Subcutaneous adipose tissue (tissue), 4 donors: ENCODE measurements around the gene PTPRG. TPM values are rescaled to one million over a fixed set of nuclear protein-coding genes. Genes with fewer than 3 reads are reported as not detected.

Source experiments
- CTCF ChIP-seq: fragments of 450-650 bp; IDR thresholded peaks from one replicate; pipeline ENCODE4 v1.5.1; 2016; ENCODE audit warnings: low read depth, mild to moderate bottlenecking, control low read depth, antibody characterized with exemption, moderate library complexity
- total RNA-seq, 4 donors: library from RNA; depleted of rRNA; stranded (reverse); fragments of >200 nt; gene quantifications; one replicate each; pipeline ENCODE4 v1.1.0, GENCODE V29; 2016

The PTPRG gene
- total RNA-seq, 4 donors from 2014 or later: 115 to 164 (median 159) TPM

DNA sequence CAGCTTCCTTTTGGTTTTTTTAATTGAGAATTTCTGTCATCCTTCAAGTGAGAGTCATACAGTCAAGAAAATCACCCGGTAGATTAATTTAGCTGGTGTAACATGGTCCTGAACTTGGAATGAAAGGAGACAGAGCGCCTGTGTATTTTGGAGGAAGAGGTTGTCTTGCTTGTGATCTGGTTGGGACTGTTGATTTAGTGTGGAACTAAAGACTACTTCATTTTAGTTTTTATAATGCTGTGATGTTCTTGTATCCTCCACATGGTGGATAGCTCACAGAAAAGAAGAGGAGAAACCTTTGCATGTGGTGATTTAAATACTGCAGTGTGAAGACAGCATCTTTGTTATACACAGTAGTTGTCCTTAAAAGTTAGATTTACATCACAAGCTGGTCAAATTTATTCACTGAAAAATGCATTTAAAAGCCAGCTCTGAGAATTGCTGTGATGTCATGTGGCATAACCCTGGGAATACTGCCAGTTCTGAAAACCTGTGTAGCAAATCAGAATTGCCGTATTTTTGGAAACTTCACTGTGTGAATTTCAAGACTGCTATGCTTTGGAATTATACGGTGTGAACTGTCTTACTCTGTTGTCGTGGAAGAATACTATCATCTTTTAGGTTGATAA is 268.5 kb downstream of the PTPRG start:
- no peak for TF ChIP-seq CTCF

- TF ChIP-seq CTCF: no peak
Measured at GRCh38 chr3:61831973-61832372, 270.6 kb downstream of the PTPRG start.

DNA sequence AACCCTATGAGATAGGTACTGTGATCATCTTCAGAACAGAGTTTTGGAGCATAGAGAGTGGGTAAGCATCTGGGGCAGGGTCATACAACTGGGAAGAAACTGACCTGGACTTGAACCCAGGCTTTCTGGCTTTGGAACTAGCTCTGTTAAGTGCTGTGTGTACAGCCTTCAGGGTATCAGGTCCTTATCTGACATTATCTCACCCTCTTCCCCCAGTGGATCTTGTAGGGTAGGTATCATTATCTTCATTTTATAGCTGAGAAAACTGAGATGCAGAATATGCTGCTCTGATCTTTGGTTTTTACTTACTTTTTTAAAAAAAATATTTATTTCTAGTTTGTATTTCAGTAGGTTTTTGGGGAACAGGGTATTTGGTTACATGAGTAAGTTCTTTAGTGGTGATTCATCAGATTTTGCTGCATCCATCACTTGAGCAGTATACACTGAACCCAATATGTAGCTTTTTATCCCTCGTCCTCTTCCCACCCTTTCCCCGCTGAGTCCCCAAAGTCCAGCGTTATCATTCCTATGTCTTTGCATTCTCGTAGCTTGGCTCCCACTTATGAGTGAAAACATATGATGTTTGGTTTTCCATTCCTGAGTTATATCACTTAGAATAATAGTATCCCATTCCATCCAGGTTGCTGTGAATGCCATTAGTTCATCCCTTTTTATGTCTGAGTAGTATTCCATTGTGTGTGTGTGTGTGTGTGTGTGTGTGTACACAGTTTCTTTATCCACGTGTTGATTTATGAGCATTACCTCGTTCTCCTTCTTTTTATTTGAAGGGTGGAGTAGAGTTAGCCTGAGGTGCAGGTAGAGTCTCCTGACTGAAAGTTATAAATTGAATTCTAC is 271.2 kb downstream of the PTPRG start:
- no peak for TF ChIP-seq CTCF

GRCh38 chr3:61839256-61839655 is 277.9 kb downstream of the PTPRG start:
- TF ChIP-seq CTCF: no peak

DNA sequence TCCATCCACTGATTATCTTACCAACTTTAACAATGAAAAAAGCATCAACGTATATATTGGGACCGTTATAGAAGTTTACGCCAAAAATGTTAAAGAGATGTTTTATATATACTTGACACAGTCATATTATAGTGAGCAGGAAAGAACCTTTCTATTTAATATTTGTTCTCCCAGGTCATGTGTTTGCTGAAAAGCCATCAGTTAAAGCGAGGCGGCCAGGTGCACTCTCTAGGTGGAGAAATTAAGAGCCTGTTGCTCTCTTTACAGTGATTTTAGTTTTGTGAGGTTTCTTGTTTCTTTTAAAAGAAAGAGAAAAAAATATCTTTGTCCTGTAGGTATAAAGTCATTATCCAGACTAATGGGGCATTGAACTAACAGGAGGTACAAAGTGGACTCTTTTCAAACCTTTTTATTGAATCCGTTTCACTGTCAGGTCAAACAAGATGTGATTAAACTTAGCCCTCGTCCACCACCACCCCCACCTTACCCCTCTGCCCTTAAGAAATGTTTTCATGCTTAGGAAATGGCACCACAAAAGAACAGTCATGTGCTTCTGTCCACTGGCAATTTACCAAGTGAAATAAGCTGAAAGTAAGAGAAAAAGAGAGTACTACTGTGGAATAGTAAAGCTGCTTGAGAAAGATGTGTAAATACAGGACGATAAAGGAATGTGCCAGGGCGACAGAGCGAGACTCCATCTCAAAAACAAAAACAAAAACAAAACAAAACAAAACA is 279.9 kb downstream of the PTPRG start:
- no peak for TF ChIP-seq CTCF

GRCh38 chr3:61841988-61842387 is 280.6 kb downstream of the PTPRG start:
- TF ChIP-seq CTCF: no peak

DNA sequence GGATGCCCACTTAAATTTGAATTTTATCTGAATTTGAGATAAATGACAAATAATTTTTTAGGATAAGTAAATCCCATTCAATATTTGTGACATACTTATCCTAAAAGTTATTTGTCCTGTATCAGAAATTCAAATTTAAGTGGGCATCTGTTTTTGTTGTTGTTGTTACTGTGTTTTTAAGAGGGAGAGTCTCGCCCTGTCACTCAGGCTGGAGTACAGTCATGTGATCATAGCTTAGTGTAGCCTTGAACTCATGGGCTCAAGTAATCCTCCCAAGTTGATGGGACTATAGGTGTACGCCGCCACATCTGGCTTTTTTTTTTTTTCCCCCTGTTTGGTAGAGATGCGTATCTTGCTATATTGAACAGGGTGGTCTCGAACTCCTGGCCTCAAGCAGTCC is 283.0 kb downstream of the PTPRG start:
- TF ChIP-seq CTCF: no peak
